Activated CD4-positive, CD25-positive, alpha-beta regulatory T cell treated with anti-CD3 and anti-CD28 coated beads, Interleukin-2, amount 50 U/mL, for 16 hours (primary cell): ENCODE data around the gene GABRA5.

Experiments
- DNase-seq: peaks from one replicate; pipeline ENCODE4 v3.0.0-alpha.2; 2020; ENCODE audit warnings: low read depth, low spot score

Gene GABRA5

DNA sequence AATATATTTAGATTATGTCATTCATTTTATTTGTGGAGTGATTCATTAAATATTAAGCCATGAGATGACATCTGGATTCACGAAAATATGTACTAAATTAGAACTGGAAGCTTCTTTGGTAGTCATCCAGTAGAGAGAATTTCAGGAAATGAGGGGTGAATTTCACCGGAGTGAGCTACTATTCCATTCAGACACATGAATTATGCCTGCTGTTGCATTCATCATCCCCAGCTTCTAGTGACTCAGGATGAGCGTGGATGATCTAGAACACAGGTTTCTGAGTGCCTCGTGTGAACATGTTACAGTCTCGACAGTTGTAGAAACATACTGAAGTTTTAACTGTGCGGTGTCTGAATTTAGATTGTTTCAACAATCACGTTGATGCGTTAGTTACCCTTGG lies 61.2 kb downstream of the GABRA5 start:
- no peak for DNase-seq

DNA sequence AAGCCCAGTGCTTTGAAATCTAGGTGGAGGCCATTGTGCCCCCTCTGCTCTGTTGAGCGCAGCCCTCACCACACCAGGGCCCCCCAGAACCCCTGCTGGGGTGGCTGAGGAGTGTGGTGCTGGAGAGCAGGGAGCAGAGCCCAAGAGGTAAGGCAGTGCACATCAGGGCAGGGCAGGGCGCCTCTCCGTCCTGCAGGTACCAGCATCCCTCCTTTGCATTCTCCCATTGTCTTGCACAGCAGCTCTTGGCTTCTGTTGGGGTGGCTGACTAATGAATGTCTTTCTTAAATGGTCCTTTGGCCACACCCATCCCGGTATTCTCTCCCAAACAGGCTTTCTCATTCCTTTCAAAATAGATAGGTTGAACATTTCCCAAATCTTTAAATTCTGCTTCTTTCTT lies 62.7 kb downstream of the GABRA5 start:
- DNase-seq, result no peak

DNA sequence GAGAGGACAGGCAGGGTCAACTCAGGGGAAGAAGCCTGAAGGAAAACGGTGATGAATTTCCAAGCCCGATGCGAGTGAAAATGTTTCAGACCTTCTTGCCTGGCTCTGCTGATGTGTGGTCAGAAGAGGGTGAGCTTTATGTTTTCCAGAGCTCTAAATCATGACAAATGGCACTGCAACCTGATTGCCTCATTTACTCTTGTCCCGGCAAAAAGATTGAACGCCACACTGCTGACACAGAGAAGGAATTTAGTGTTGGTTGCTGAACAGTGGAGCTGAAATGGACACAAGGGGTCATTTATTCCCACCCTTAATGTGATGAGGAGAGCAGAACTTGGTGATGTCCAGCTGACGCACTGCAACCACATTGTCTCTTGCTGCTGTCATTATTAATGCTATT lies 68.0 kb downstream of the GABRA5 start:
- DNase-seq, result no peak

DNA sequence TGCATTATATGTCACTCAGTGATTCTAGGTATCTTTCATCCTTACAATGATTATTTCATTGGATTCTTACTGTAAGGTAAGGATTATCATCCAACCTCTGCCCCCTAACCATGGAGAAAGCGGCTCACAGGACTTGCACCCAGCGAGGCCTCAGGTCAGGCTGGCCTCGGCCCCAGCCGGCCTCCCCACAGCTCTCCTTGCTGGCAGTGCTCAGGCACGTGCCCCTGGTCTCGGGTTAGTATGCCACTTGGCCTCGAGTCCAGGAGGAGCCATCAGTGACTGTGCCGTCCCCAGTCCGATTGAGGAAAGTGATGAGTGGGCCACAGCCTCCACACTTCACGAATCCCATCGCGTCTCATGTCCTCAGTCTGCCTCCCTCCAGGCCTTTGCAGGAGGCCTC lies 68.5 kb downstream of the GABRA5 start:
- no peak for DNase-seq

DNA sequence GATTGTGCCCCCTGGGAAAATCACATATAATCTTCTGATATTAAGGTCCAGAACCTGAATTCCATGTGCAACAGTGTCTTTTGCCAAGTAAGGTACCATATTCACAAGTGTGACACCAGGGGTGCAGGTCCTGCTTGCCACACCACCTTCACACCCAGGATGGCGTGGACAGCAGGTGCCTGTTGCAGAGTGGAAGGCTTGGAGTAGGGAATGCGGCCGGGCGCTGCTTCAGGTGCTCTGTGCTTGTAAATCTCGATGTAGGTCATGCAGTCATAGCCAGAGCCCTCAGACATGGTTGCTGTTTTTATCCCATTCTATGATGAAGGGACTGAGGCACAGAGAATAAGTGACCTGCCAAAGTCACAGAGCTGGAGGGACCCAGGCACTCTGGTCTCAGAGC lies 69.6 kb downstream of the GABRA5 start:
- DNase-seq, result no peak

DNA sequence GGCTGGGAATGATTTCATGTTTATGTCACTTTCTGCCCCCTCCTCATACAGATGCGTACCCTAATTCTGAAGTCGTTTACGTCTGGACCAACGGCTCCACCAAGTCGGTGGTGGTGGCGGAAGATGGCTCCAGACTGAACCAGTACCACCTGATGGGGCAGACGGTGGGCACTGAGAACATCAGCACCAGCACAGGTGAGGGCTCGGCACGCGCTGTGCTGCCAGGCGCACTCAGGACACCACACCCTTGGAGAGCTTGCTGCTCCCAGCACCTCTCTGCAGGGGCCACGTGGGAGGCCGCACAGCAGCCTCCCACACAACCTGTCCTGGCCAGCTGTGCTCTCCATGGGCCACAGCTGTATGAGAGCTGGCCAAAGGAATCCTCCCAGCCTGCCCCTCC lies 70.3 kb downstream of the GABRA5 start:
- DNase-seq, result no peak

DNA sequence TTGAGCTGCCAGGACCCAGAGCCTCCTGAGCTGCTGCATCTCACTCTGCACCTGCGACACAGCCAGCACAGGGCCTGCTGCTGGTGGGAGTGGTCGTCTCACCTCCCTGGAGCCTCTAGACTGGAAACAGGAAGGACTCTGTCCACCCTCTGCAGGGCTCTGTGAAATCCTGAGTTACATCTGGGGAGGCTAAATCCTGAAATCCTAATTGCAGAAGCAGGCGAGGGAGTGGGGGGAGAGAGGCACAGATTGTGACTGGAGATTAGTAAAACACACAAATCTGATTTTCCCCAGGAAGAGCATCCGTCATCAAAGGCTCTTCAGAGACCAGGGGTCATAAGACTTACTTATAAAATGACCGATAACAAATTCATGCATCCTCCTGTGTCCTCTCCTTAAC lies 72.5 kb downstream of the GABRA5 start:
- no peak for DNase-seq

DNA sequence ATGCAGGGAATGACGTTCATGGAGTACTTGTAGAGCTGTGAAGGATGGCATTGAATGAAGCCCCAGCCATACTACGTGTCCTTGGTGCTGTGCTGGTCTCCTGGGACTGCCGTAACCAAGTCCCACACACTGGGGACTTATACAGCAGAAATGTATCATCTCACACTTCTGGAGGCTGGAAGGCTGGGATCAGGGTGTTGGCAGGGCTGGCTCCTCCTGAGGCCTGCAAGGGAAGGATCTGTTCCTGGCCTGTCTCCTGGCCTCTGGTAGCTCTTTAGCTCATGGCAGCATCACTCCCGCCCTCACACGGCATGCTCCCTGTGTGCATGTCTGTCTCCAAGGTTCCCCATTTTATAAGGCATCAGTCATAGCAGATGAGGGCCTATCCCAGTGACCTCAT lies 74.6 kb downstream of the GABRA5 start:
- no peak for DNase-seq

DNA sequence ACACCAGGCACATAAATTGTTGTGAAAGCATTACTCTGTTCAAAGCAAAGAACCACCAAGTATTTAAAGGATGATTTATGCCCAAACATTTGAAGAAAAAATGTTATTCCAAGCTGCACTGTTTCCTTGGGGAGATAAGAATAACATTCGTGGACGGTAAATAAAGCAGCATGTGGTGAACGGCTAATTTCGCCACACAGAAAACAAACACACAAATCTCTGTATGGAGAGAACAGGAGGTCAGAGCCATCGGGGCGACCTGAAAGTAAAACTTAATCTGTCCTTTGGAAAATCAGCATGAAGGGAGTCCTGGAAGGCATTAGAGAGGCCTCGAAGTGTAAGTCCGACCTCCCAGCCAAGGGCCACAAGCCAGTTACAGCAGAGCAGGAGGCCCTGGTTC lies 77.0 kb downstream of the GABRA5 start:
- no peak for DNase-seq

DNA sequence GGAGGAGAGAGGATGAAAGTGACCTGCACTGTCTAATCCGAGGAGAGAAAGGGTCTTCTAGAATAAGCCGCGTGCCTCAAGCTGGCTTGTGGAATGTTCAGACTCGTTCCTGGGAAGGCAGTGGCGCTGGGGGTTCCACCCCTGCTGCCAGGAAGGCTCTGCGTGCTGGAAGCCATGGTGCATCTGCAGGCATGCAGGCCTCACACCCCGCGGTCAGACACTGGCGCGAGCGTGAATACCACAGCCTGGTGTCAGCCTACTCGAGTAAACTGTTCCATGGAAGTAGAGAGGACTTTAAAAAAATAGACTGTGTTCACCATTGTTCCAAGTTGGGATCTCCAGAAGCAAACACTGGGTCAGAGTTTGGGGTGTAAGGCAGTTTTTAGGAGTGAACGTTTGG lies 78.2 kb downstream of the GABRA5 start:
- DNase-seq, result no peak

DNA sequence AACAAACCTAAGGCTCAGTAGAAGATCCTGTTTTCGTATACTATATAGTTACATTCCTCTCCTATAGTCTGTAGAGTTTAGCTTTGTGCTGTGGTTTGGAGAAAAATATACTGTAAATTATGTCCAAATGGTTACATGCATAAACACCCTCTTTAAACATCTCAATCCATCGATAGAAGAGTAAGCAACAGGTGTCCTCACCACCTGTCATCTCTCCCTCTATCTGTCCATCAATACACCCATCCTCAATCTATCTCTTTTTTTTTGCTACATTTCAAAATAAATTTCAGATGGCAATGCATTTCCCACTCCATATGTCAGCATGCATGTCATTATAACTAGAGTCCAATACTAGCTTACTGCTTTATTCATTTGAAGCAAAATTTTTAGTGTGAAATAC lies 83.1 kb downstream of the GABRA5 start:
- no peak for DNase-seq

DNA sequence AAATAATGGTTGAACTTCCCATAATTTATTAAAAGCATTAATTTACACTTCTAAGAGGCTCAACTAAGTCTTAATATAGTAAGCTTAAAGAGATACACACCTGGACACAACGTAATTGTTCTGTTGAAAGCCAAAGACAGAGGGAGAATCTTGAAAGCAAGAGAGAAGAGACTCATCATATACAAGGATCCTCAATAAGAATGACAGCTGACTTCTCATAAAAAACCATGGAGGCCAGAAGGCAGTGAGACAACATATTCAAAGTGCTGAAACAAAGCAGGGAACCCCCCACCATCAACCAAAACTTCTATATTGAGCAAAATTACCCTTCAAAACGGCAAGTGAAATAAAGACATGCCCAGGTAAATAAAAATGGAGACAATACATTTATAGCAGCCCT lies 87.5 kb downstream of the GABRA5 start:
- no peak for DNase-seq

DNA sequence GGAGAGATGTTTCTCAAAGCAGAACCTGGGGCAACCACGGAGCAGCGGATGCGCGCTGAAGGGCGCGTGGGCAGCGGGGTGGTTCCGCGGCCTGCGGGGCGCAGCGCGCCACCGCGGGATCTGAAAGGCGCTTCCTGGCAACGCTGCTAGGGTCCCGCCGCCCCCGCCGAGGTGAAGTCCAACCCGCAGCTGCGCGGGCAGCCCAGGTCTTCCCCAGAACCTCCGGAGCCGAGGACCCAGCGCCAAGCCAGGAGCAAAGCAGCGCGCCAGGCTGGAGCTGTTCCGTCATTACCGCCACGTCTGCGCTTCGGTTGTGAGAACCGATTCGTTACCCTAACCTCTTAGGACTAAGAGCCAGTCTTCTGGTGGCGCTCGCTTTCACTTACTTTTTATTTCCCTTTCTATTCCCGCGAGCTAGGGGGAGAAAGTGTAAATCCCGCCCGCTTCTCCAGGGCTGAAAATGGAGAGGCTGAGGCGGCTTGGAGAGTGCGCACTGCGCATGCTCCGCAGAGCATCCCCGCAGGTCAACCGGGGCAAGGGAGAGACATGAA lies 100.9 kb downstream of the GABRA5 start:
- no peak for DNase-seq

DNA sequence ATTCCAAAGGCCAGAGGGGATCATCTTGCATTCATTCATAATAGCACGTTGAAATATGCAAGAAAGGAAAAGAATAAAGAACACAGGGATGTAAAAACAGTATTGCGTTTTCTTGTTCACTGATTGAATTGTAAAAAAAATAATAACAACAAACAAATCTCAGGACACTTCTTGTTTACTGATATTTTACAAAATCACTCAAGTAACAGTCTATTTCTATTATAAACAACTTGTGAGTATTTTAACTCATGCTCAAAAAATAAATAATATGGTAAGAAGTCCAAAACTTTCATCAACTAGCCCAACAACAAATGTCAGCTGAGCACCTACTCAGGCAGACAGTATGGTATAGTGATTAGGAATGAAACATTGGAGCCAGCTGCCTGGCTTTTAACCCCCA lies 101.9 kb downstream of the GABRA5 start:
- DNase-seq, result no peak

DNA sequence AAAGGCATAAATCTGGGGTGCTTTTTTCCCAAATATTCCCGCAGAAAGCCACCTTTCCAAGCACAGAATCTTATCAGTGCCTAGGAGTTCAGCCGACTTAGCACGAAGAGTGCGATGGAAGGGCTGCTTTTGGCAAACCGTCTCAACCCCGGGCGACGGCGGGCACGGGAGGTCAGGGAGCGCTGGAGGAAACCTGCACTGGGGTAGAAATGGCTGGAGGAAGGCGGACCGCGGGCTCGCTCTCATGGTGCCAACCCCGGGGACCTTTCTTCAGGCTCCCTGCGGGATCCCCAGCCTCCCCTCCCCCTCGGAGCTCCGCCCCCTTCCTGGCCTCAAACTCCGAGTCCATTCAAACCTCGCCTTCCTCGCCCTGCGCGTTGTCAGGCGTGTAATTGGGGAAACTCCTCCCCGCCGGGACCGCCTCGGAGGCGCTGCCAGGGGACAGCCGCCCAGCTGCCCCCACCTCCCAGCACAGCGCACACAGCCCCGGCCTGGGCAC lies 103.9 kb downstream of the GABRA5 start, which contains the start of gene GABRG3:
GABRG3 (plus strand) TSS at position 470 of the 499 bp plus-strand sequence.
- no peak for DNase-seq

DNA sequence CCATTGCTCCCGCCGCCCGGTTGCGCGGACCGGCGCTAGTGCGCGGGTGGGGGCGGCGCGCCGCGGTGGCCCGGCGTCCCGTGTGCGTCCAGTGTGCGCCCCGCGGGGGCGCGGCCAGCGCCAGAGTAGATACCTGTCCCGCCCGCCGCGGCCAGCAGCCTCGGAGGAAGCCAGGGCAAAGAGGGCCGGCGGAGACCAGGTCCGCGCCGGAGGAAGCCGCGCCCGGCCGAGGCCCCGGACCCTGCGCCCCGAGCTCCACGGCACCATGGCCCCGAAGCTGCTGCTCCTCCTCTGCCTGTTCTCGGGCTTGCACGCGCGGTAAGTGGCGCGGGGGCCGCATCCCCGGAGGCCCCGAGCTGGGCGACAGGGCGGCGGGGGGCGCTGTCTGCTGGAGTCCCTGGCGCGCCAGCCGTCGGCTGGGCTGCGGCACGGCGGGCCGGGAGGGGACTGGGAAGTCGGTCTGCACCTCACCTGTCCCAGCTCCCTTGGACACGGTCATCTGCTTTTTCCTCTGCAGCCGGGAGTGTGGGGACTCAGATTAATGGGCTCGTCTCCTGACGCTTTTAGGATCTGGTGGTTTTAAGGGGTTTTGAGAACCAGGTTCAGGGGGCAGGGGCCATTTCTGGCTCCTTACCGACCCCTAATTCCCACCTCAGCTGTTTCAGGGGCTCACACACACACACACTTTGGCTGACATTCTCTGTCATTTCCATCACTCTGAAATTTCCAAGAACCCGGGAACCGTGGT lies 104.6 kb downstream of the GABRA5 start:
- DNase-seq, result no peak

DNA sequence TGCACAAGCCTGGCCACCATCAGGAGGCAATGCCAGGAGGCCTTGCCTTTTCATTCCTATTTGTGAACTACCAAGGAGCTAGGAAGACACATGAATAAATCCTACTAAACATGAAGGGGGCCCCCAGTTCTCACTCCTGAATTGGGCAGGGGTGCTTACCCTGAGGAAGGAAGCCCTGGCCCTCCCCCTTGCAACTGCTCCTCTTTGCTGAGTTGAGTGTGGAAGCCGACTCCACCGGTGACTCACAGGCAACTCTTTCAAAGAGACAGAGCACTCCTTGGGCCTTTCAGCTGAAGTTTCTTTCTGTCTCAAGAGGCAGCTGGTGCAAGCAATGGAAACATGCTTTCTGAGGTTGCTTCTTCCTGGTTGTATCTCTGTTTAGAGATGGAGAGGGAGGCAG lies 105.8 kb downstream of the GABRA5 start:
- no peak for DNase-seq

DNA sequence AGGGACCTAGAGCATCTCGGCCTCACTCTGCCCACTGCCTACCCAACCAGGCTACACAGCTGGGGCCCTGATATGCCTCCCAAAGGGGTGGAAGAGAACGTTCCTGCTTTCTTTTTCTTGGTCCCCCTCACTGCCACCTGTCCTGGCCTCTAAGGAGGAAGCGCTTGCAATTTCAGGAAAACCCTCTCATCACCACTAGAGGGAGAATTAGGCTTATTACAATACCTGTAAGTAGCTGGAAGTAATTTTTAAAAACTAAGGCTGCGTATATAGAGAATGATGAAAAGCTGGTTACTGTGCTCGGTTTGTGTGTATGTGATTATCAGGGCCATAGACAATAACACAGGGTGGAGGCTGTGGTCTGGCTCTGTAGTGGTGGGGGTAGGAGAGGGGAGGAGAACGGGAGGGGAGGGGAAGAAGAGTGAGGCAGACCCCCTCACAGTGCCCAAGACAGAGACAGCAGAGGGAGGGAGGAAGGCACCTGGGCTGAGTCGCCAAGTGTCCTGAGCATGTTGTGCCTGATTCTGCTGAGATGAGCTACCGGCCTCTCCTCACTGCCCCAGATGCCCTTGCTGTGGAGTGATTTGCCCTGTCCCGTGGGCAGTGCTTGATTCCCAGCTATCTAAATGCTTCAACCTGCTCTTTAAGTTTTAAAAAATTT lies 107.4 kb downstream of the GABRA5 start:
- no peak for DNase-seq

DNA sequence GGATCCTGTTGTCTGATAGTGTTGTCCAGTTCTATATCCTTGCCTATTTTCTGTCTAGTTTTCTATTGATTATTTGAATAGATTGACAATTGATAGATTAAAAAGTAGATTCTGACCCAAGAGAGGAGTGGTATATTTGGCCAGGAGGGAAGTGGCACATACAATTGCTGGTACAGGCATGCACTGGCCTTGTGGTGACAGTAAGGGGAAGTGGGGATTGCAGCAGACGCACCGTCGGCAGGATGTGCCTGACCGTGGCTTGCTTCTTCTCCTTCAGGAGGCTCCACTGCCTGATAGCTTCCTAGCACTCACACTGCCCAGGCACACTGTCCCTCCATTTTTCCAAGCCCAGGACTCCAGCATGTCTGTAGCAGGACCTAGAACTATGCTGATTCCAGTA lies 114.6 kb downstream of the GABRA5 start:
- no peak for DNase-seq

DNA sequence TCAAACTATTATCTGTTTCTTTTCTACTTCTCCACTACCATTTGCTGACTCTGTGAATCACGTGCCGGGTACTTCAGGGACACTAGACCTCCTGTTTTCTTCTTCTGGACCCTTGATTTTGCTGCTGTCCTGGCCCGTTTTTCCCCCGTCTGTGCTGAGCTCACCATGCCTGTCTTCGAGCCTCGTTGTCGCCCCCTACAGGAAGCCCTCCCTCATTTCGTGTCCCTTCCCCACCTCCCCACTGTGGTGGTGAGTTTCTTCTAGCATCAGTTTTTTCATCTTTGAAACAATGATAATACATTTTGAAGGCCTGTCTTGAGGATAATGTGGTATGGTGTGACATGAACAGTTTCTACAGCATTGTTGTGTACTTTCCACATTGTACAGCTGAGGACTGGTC lies 117.0 kb downstream of the GABRA5 start:
- no peak for DNase-seq

DNA sequence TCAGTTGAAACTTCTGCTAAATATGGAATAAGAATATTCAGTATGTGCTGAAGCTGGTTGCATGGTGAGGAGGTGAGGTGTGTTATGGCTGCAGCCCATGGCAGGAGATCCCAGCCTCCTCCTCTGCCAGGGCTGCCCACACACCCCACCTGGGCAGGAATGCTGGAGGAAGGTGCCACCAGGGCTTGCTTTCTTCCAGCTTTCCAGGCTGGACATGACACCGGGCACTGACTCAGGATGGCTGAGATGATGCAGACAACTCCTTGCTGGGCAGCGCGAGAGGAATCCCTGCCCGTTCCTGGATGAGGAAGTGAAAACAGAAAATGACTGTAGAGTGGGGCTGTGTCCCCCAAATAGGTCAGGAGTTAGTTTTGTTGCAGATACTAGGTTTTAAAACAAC lies 118.2 kb downstream of the GABRA5 start:
- DNase-seq, result no peak

DNA sequence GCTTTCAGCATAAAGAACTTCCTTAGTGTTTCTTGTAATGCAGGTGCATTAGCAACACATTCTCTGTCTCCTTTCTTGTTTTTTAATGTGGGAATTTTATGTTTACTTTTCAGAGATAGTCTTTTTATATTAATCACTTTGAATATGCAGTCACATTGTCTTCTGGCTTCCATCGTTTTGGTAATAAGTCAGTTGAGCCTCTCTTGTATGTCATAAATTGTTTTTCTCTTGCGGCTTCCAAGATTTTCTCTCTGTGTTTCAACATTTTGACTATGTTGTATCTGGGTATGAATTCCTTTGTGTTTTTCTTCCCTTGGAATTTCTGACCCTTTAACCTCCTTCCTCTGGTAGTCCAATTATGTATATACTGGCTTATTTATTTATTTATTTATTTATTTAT lies 129.4 kb downstream of the GABRA5 start:
- no peak for DNase-seq
